H1 (cell line): ENCODE measurements around the gene TPPP3. TPM values are rescaled to one million over a fixed set of nuclear protein-coding genes. Genes with fewer than 3 reads are reported as not detected.

Experiments used
- FOSL1 ChIP-seq: IDR thresholded peaks from 2 replicates; pipeline ENCODE4 v1.6.1; 2011; ENCODE audit warnings: mild to moderate bottlenecking, low read depth, low read length, moderate library complexity; ENCODE audit not compliant: insufficient read depth
- GABPA ChIP-seq: IDR thresholded peaks from 2 replicates; pipeline ENCODE4 v1.6.1; 2011; ENCODE audit warnings: mild to moderate bottlenecking, low read length, moderate library complexity, borderline replicate concordance; ENCODE audit not compliant: insufficient read depth
- RBBP5 ChIP-seq: IDR thresholded peaks from 2 replicates; pipeline ENCODE4 v1.7.1; 2012; ENCODE audit warnings: low read depth, mild to moderate bottlenecking, inconsistent platforms, low read length, moderate library complexity, borderline replicate concordance
- RNF2 ChIP-seq: fragments of 200-900, 300-1000 bp; sonication (generic); IDR thresholded peaks from 2 replicates; pipeline ENCODE4 v1.7.1; 2016; ENCODE audit warnings: borderline replicate concordance, low read depth, mild to moderate bottlenecking, antibody characterized with exemption, low read length; ENCODE audit not compliant: poor library complexity, severe bottlenecking; ENCODE audit errors: missing control alignments
- SP1 ChIP-seq: IDR thresholded peaks from 2 replicates; pipeline ENCODE4 v1.6.1; 2011; ENCODE audit warnings: low read depth, low read length
- ZNF274 ChIP-seq: IDR thresholded peaks from 2 replicates; pipeline ENCODE4 v1.7.0; 2012; ENCODE audit warnings: low read length, borderline replicate concordance; ENCODE audit errors: extremely low read depth
- polyA plus RNA-seq, 7 experiments: library from polyadenylated mRNA; depleted of rRNA in 3 of 7; stranded (reverse) in 5 of 7; unstranded in 2 of 7; fragments of >200 nt in 5 of 7; fragments of 200-250 nt in 2 of 7; gene quantifications; 1 replicate in 5 of 7; 2 replicates in 1 of 7; 4 replicates in 1 of 7; pipeline versions ENCODE4 v1.2.1 to v1.2.3, GENCODE V29; 2011 to 2013; ENCODE audit warnings: missing spikeins in 2 of 7, mixed read lengths in 2 of 7
- total RNA-seq: library from RNA; stranded (reverse); fragmentation: NEBNext Ultra II Directional; extraction: Animal tissue kit (Norgen Biotek cat#: 25700); gene quantifications from 2 replicates; pipeline ENCODE4 v1.2.1, GENCODE V29; 2021

The TPPP3 gene
- total and polyA plus RNA-seq, 2 of the 8 experiments (the other 6 are each of a cell fraction or from before 2014, with no cell fraction given), result 0.77 to 1.0 TPM

DNA sequence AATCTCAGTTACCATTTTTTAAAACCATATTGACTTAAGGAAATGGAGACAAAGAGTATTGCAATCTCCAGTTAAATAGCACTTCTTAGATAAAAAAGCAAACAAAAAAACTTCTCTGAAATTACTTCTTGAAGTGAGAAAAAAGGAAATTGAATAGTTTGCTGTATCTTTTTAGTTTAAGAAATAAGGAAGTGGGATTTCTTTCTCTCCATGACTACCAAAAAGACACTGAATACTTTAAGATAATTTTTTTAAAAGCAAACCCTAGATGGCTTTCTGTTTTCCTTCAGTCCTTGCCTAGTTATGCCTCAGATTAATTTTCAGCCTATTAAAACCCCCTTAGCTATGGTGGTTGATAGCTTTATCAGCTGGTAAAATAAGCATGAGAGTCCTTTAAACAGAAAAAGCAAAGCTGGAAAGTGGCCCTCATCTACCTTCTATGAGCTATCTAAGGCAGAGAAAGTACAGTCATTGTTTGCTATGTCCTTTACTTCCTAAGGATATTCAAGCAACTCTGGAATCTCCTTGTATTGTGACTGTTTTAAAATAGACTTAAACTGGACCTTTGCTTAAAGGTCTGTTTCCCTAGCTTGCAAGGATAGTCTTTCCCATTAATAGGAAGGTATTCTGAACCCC lies 28.6 kb downstream of the TPPP3 start (continued):
- TF ChIP-seq RNF2 (no peak), SP1 (no peak), ZNF274 (no peak), GABPA (no peak), FOSL1 (no peak), RBBP5 (no peak)
- TF ChIP-seq, all 59 proteins: peak for 0
